Stimulated activated CD8-positive, alpha-beta memory T cell treated with anti-CD3 and anti-CD28 coated beads, Interleukin-4, amount 100 ng/mL, for 4 hours (primary cell): ENCODE data around the gene DOK1.

Source experiments
- DNase-seq, 2 donors: peaks; one replicate each; pipeline ENCODE4 v3.0.0-alpha.2; 2020; ENCODE audit warnings: low read depth in 2 of 2, low spot score in 1 of 2

Gene DOK1

GRCh38 chr2:74553892-74554819 is at the start of gene DOK1, which contains the start of gene LOXL3:
DOK1 (plus strand) TSS chr2:74554720; CDS start chr2:74554755, 35 bp downstream.
LOXL3 (minus strand) TSS chr2:74553942; CDS start chr2:74552634, 1,308 bp downstream.
- peak; percentile 56 to 58 for DNase-seq

- DNase-seq: no peak
Observed at GRCh38 chr2:74505448-74506246, 48.9 kb upstream of the DOK1 start.

DNA sequence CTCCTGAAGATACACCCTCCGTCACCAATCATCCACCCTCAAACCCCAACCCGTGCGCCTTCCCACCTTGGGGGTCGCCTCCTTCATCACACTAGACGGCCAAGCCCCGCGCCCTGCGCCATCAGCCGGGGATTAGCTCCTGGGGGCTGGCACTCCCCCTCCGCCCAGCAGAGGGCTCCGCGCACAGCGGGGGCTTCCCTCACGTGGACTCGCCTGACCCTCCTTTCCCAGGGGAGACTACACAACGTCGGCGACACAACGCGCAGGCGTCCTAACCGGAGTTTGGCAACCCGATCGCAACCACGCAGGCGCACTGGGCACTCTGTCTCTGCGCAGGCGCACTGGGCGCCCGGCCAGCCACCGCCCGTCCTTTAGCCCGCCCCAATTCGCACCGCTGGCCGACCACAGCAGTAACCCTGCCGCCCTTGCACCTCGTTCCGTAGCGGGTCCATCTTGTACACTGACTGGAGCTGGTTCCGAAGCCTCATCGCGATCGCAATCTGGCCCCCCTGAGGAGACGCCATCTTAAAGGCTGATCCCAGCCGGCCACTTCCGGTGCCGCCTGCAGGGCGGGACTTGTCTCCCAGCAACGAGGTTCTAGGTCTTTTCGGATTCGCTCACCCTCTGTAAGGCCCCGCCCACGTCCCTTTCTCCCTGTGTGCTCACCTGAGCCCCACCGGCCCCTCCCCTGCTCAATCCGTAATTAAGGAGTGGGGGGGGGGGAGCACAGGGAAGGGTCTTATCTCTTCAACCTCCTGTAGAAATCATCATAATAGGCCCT is 47.2 kb upstream of the DOK1 start, which contains the start of gene PCGF1:
Gene PCGF1 (minus strand): TSS at position 551 of the 781 bp plus-strand sequence. CDS start 27 bp downstream, at position 524.
- DNase-seq: peak; percentile 98 to 99

DNA sequence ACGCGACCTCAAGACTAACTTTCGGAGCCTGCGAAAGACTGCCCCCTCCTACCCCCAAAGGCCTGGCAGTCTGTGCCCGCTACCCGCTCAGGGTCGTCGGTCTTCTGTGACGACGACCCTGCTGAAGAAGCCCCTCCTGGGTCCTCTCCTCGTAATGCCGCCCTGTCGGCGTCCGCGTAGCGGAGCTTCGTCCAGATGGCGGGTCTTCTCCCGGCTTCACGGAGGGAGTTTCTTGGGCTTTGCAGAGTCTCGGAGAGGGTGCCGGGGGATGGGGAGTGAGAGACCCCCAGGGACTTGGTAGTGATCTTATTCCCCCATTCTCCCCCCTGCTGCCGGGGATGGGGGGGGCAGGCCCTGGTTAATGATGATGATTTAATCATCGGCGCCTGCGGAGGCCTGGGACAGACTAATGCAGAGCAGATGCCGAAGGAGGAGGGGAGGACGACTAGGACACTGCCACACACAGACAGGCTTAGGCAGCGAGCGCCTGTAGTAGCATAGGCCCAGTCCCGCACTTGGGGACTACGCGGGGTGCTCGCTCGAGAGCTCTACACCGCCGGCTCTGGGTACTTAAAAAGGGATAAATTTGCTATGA is 46.5 kb upstream of the DOK1 start:
- no peak for DNase-seq

DNA sequence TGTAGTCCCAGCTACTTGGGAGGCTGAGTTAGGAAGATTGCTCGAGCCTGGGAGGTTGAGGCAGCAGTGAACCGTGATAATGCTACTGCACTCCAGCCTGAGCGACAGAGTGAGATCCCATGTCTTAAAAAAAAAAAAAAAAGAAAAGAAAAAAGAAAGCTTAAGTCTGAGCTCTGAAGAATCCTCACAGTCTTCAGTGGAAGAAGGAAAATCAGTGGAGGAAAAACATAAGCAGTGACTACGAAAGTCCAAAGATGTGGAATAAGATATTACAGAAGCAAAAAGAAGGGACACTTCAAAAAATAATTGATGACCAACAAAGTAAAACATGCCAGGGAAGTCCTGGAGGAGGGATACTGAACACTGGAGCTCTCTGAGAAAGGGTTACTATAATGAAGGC is 44.2 kb upstream of the DOK1 start:
- DNase-seq: no peak

DNA sequence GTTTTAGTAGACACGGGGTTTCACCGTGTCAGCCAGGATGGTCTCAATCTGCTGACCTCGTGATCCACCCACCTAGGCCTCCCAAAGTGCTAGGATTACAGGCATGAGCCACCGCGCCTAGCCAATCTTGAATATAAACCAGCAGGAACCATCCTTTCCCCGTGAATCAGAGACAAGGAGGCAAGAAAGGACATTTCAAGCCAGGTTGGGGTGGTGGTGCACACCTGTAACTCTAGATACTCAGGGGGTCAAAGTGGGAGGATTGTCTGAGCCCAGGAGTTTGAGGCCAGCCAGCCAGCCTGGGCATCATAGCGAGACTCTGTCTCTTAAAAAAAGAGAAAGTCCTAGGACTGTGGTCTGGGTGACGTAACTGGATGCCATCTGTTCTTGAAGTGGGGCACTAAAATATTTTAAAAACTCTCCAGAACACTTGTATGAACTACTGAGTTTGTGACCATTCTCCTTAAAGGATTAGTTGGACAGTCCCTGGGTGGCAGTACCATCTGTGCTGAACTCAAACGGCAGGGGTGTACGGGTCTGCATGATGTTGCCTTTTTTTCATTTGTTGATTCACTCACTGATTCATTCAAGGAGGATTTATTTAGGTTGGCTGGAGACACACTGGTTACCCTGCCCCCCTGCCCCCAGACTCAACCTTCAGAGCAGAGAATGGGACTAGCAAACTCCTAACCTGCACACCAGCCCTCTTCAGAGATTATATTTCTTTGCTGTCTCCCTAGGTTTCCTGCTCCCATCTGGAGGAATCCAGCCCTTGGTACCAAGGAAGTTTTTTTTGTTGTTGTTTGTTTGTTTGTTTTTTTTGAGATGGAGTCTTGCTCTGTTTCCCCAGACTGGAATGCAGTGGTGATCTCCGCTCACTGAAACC is 43.2 kb upstream of the DOK1 start:
- DNase-seq: no peak

GRCh38 chr2:74512744-74513604 is 41.5 kb upstream of the DOK1 start:
- no peak for DNase-seq

- no peak for DNase-seq
Observed at GRCh38 chr2:74513605-74514367, 40.7 kb upstream of the DOK1 start.

DNA sequence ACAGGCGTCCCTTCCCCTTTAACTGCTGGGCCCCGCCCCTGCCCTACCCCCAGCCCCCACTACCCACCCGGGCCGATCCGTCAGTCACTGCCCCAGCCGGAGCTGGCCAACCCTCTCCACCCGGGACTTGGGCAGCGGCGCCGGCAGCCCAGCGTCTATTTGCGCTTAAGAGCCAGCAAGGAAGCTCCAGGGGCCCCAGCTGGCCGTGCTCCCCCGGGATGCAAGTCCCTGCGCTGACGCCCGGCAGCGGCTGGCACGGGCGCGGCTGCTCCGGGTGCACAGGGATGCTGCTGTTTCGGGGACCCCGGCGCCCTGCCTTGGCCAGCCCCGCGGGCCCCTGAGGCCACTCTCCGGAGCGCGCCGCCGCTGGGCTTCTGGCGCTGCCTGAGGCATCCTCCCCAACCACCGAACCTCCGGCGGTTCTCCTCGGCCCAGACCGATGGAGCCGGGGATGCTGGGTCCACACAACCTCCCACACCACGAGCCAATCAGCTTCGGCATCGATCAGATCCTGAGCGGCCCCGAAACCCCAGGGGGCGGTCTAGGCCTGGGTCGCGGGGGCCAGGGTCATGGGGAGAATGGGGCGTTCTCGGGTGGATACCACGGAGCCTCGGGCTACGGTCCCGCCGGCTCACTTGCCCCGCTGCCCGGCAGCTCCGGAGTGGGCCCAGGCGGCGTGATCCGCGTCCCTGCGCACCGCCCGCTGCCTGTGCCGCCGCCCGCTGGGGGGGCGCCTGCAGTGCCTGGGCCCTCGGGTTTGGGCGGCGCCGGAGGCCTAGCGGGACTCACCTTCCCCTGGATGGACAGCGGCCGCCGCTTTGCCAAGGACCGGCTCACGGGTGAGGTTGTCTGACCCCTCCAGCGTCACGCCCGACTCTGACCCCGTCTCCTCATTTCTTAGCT is 39.9 kb upstream of the DOK1 start, which contains the start of gene TLX2:
Gene TLX2 (plus strand): TSS at position 83 of the 903 bp plus-strand sequence. CDS start 357 bp downstream, at position 440.
- no peak for DNase-seq

DNA sequence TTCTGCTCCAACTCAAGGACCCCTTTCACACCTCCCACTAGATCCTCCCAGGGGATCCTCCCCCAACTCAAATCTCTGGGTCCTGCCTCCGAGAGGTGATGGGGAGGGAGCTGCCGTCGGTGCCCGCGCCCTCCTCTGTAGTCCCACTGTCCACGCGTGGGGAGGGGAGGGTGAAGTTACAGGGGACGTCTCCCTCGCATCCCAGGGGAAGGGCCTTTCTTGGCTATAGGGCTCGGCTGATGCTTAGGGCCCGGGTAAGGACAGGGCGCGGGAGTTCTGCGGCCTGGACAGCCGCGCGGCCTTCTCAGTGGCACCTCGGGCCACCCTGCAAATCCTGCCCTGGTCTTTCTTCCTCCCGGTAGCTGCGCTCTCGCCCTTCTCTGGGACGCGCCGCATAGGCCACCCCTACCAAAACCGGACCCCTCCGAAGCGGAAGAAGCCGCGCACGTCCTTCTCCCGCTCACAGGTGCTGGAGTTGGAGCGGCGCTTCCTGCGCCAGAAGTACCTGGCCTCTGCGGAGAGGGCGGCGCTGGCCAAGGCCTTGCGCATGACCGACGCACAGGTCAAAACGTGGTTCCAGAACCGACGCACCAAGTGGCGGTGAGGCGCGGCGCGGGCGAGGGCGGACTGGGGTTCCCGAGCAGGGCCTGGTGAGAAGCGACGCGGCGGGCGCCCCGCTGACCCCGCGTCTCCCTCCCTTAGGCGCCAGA is 39.1 kb upstream of the DOK1 start:
- DNase-seq: no peak

GRCh38 chr2:74515981-74516633 is 38.4 kb upstream of the DOK1 start:
- DNase-seq: peak; percentile 47 to 57

- DNase-seq: no peak
Observed at GRCh38 chr2:74516650-74517049, 37.9 kb upstream of the DOK1 start.

DNA sequence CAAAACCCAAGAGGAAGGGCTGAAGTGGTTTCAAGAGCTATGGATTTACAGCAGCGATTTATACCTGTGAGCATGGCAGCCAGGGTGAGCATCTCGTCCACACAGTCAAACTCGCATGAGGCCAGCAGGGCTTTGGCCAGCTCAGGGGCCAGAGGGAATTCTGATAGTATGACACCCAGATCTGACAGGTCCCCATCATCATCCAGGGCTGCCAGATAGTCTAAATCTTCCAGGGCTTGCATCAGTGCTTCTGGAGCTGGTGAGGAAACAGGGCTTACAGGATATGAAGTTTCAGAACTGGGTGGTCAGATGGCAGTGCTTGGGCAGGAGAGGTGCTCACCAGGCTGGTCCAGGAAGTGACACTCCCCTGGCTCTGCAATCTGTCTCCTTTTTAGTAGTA is 32.0 kb upstream of the DOK1 start:
- DNase-seq: no peak

GRCh38 chr2:74524005-74524404 is 30.5 kb upstream of the DOK1 start:
- no peak for DNase-seq

GRCh38 chr2:74524955-74525716 is 29.4 kb upstream of the DOK1 start:
- DNase-seq: no peak
